HepG2 (cell line): ENCODE measurements around the gene SERTAD4. TPM values are rescaled to one million over a fixed set of nuclear protein-coding genes. Genes with fewer than 3 reads are reported as not detected.

ENCODE experiments used
- ATAC-seq: fragments of 200-7000 bp; cut with Tn5 transposase; 3 replicates; pipeline ENCODE4 v1.9.1; 2020; ENCODE audit warnings: mild to moderate bottlenecking, moderate library complexity
- BruUV-seq: library from RNA; stranded (reverse); fragments of 400-500 nt; replicated peaks from 2 replicates; lab custom pipeline; 2021; lab: Mats Ljungman, UMichigan
- CTCF ChIA-PET: fragments of 300-600 bp; formaldehyde crosslinking; extraction: SDS; loops from one replicate; lab custom pipeline; 2021; ENCODE audit warnings: low total read pairs, inconsistent platforms, low intra/inter-chr PET ratio; lab: Yijun Ruan, JAX
- POLR2A ChIA-PET: fragments of 350-600 bp; sonication (Branson Sonifier 250); formaldehyde crosslinking; loops from one replicate; lab custom pipeline; 2020; ENCODE audit warnings: antibody characterized with exemption, inconsistent platforms; lab: Yijun Ruan, JAX
- DNase-seq: peaks from one replicate; pipeline ENCODE4 v3.0.0-alpha.2; 2015; ENCODE audit warnings: low spot score
- FAIRE-seq: peaks from 3 replicates; lab custom pipeline; 2011; peaks lifted over from hg19 to GRCh38; lab: Jason Lieb, UNC
- H2AFZ ChIP-seq: one replicate; pipeline ENCODE4 v1.6.1; 2011; ENCODE audit warnings: low read length, inconsistent platforms
- H3K27ac ChIP-seq: fragments of 300-600 bp; 3 replicates; pipeline ENCODE4 v1.8.0; 2011; ENCODE audit warnings: mixed run types, mild to moderate bottlenecking, mixed read lengths, low read length, inconsistent platforms; ENCODE audit not compliant: insufficient read depth; ENCODE audit errors: extremely low read length
- H3K27me3 ChIP-seq, 2 experiments: fragments of 200-600 bp in 1 of 2; 2 replicates in 1 of 2; 3 replicates in 1 of 2; pipeline versions ENCODE4 v1.6.0 to v1.8.0; 2011; ENCODE audit warnings: low read length in 2 of 2, mild to moderate bottlenecking in 2 of 2, moderate library complexity in 2 of 2, inconsistent platforms in 1 of 2; ENCODE audit not compliant: insufficient read depth in 2 of 2, control insufficient read depth in 1 of 2
- H3K36me3 ChIP-seq, 2 experiments: fragments of 200-600 bp in 1 of 2; replicated peaks in 1 of 2; 2 replicates in 1 of 2; 3 replicates in 1 of 2; pipeline versions ENCODE4 v1.5.1 to v1.8.0; 2011; ENCODE audit warnings: low read length in 2 of 2, inconsistent platforms in 1 of 2; ENCODE audit not compliant: insufficient read depth in 2 of 2, control insufficient read depth in 1 of 2
- H3K4me1 ChIP-seq: 2 replicates; pipeline ENCODE4 v1.5.1; 2012; ENCODE audit warnings: low read length, inconsistent platforms; ENCODE audit not compliant: insufficient read depth
- H3K4me2 ChIP-seq: 2 replicates; pipeline ENCODE4 v1.6.0; 2011; ENCODE audit warnings: low read depth, low read length, inconsistent platforms
- H3K4me3 ChIP-seq, 3 experiments: fragments of 200-600 bp in 1 of 3; sonication (generic), shearing (Covaris generic) in 1 of 3; replicated peaks in 1 of 3; 2 replicates each; pipeline ENCODE4 v1.5.1; 2011 to 2016; ENCODE audit warnings: low read length in 3 of 3, inconsistent platforms in 2 of 3, low read depth in 2 of 3, mild to moderate bottlenecking in 2 of 3, control low read depth in 1 of 3, mixed read lengths in 1 of 3; ENCODE audit not compliant: insufficient read depth in 1 of 3
- H3K79me2 ChIP-seq: one replicate; pipeline ENCODE4 v1.6.1; 2011; ENCODE audit warnings: low read length, inconsistent platforms; ENCODE audit not compliant: insufficient read depth
- H3K9ac ChIP-seq: 2 replicates; pipeline ENCODE4 v1.6.0; 2011; ENCODE audit warnings: mild to moderate bottlenecking, low read depth, low read length, inconsistent platforms; ENCODE audit not compliant: insufficient read depth
- H3K9me3 ChIP-seq: 2 replicates; pipeline ENCODE4 v1.5.1; 2012; ENCODE audit warnings: mild to moderate bottlenecking, low read length
- H4K20me1 ChIP-seq: 2 replicates; pipeline ENCODE4 v1.6.0; 2011; ENCODE audit warnings: inconsistent platforms, mild to moderate bottlenecking, low read length, moderate library complexity; ENCODE audit not compliant: insufficient read depth
- AGO2 ChIP-seq: fragments of 200-400 bp; formaldehyde crosslinking; optimal IDR thresholded peaks from 2 replicates; pipeline ENCODE3; 2017; ENCODE audit warnings: mild to moderate bottlenecking, low read depth, low read length, moderate library complexity
- NCOA1 ChIP-seq: sonication (generic); formaldehyde crosslinking; IDR thresholded peaks from 2 replicates; pipeline ENCODE4 v1.9.0; 2021; ENCODE audit warnings: missing genetic modification reagents
- PAX8 ChIP-seq: sonication (generic); formaldehyde crosslinking; IDR thresholded peaks from 2 replicates; pipeline ENCODE4 v1.8.0; 2022; ENCODE audit warnings: mild to moderate bottlenecking, missing genetic modification reagents, borderline replicate concordance
- ZNF646 ChIP-seq: sonication (generic); formaldehyde crosslinking; IDR thresholded peaks from 2 replicates; pipeline ENCODE4 v1.9.0; 2021; ENCODE audit warnings: mild to moderate bottlenecking, missing genetic modification reagents
- ZSCAN5A ChIP-seq: sonication (generic); formaldehyde crosslinking; IDR thresholded peaks from 2 replicates; pipeline ENCODE4 v1.8.0; 2022; ENCODE audit warnings: mild to moderate bottlenecking, missing genetic modification reagents, borderline replicate concordance
- WGBS: methylation state at CpG from one replicate; pipeline ENCODE4 v1.1.6; 2017; ENCODE audit warnings: low lambda C conversion rate; 5-methylcytosine and 5-hydroxymethylcytosine counted together
- in situ Hi-C: cut with HindIII; loops from 2 replicates; pipeline ENCODE4 v1.10.0; 2017; ENCODE audit warnings: low pct_unique_long_range_greater_than_20kb; ENCODE audit not compliant: extremely low pct_ligation_motif_present
- intact Hi-C: fragments of 100-400 bp; cut with micrococcal nuclease; formaldehyde crosslinking; loops from one replicate; pipeline ENCODE4 v1.10.0; 2022; ENCODE audit not compliant: unreplicated experiment
- polyA plus RNA-seq, 8 experiments: library from polyadenylated mRNA; depleted of rRNA in 3 of 8; stranded (reverse) in 7 of 8; unstranded in 1 of 8; fragments of >200 nt; fragmentation: Illumina TruSeq in 4 of 8; extraction: Trizol in 4 of 8; gene quantifications; 2 replicates each; pipeline versions ENCODE4 v1.2.1 to v1.2.3, GENCODE V29; 2011 to 2016; ENCODE audit warnings: low read depth in 4 of 8, missing spikeins in 1 of 8, mixed read lengths in 1 of 8; ENCODE audit not compliant: insufficient read depth in 1 of 8
- total RNA-seq, 5 experiments: library from RNA; depleted of rRNA; stranded (reverse); fragments of >200 nt; fragmentation: Illumina TruSeq; extraction: Trizol; gene quantifications; 2 replicates each; pipeline ENCODE4 v1.2.3, GENCODE V29; 2016; ENCODE audit warnings: low read depth in 1 of 5

Gene SERTAD4
- total and polyA plus RNA-seq, 2 of the 13 experiments (the other 11 are each of a cell fraction or from before 2014, with no cell fraction given), result not detected

DNA sequence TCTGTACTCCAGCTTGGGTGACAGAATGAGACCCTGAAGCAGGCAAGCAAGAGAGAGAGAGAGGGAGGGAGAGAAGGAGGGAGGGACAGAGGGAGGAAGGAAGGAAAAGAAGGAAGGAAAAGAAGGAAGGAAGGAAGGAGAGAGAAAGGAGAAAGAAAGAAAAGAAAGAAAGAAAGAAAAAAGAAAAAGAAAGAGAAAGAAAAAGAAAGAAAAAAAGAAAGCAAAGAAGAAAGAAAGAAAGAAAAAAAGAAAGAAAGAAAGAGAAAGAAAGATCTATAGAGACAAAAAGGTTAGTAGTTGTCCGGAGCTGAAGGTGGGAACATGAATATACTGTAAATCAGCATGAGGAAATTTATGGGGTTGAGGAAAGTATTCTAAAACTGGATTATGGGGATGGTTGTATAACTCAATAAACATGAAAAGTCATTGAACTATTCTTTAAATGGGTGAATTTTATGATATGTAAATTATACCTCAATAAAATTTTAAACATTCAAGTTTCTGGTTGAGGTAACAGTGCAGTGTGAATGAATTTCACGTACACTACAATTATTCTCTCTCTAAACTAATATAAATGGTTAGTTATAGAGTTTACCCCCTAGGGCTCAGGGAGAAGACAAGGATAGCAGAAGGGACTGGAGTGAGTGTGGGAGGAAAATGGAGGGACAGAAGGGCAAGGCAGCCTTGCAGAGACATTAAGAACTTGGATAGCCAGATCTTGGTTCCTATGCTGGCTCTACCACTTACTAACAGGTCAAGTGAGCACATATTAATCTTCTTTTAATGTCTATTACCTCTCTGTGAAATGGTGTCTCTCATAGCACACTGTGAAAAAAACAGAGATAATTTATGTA, 24.8 kb upstream of the SERTAD4 start (continued):
- no peak for TF ChIP-seq ZSCAN5A
- no peak for TF ChIP-seq NCOA1 (CRISPR knock-in tag)
- TF ChIP-seq PAX8, result no peak
- no peak for TF ChIP-seq AGO2

DNA sequence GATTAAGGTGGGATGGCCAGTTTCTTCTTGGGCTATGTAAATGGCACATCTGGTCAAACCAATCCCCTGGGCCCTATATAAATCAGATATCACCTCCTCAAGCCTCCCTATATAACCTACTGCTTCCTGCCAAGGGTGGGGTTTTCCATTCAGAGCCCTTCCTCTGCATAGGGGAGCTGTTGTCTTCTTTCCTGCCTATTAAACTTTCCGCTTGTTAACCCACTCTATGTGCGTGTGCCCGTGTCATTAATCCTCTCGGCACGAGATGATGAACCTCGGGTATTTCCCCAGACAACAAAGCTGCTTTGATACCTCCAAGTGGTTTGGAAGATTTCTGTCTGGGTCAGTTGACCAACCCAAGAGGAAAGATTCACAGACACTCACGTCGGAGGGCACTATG, 19.3 kb upstream of the SERTAD4 start:
- in situ Hi-C loops (no loop called here), intact Hi-C loops (no loop called here)
- no peak for FAIRE-seq
- no TSS peak for BruUV-seq
- 16% methylated on average over 8 of the region's 8 CpGs for WGBS
- no peak for DNase-seq
- Histone ChIP-seq H3K9me3 (no peaks in the 10 kb centered on the region), H3K79me2 (no peaks in the 10 kb centered on the region), H3K9ac (no peak overlapping the region), H3K4me3 (no peak overlapping the region), H2AFZ (no peak overlapping the region), H3K4me1 (no peaks in the 10 kb centered on the region), H4K20me1 (no peaks in the 10 kb centered on the region), H3K4me2 (no peak overlapping the region), H3K27me3 (no peaks in the 10 kb centered on the region), H3K36me3 (no peaks in the 10 kb centered on the region), H3K27ac (no peak overlapping the region)
- no peak for TF ChIP-seq ZNF646 (CRISPR knock-in tag)
- POLR2A ChIA-PET, result no interaction called here
- CTCF ChIA-PET, result no interaction called here
- ATAC-seq, result no peak
